HCT116 (cell line): Measurements from ENCODE around the gene MAPK8IP1. TPM values are rescaled to one million over a fixed set of nuclear protein-coding genes. Genes with fewer than 3 reads are reported as not detected.
A peak's percentile ranks its signal among the peaks of the same experiment; 100 is the strongest.

Experiments
- ATAC-seq: fragments of 200-7000 bp; cut with Tn5 transposase; 2 replicates; pipeline ENCODE4 v1.9.1; 2020; ENCODE audit warnings: mild to moderate bottlenecking, moderate library complexity
- BruUV-seq: library from RNA; stranded (reverse); fragments of 400-500 nt; replicated peaks from 2 replicates; lab custom pipeline; 2021; lab: Mats Ljungman, UMichigan
- CTCF ChIA-PET: fragments of 300-600 bp; sonication (Branson Sonifier 250); formaldehyde crosslinking; loops from one replicate; lab custom pipeline; 2021; ENCODE audit warnings: antibody characterized with exemption; lab: Charles Lee
- POLR2A ChIA-PET: fragments of 300-600, 350-600 bp; sonication (Branson Sonifier 250); formaldehyde crosslinking; loops from one replicate; lab custom pipeline; 2021; ENCODE audit warnings: antibody characterized with exemption; lab: Charles Lee
- RAD21 ChIA-PET, 2 experiments: fragments of 300-600 bp; sonication (Branson Sonifier 250); formaldehyde crosslinking; loops; one replicate each; lab custom pipeline; 2023; ENCODE audit warnings: low total read pairs in 2 of 2; ENCODE audit not compliant: uncharacterized antibody in 2 of 2, unreplicated experiment in 2 of 2, low non-redundant PET in 1 of 2; lab: Charles Lee
- DNase-seq: peaks from one replicate; pipeline ENCODE4 v3.0.0-alpha.2; 2010; ENCODE audit warnings: low read depth, low spot score
- H2AFZ ChIP-seq: fragments of 200-600 bp; shearing (Covaris generic), sonication (generic); 2 replicates; pipeline ENCODE4 v1.6.1; 2017; ENCODE audit warnings: low read depth, mixed run types, mixed read lengths, antibody characterized with exemption, low read length; ENCODE audit not compliant: poor library complexity, severe bottlenecking
- H3K27ac ChIP-seq: 2 replicates; pipeline ENCODE4 v1.5.1; 2012; ENCODE audit warnings: low read depth, low read length
- H3K27me3 ChIP-seq: fragments of 200-600 bp; sonication (generic); 2 replicates; pipeline ENCODE4 v1.6.1; 2016; ENCODE audit warnings: mixed run types, low read length, mixed read lengths; ENCODE audit not compliant: insufficient read depth
- H3K36me3 ChIP-seq, 2 experiments: fragments of 200-500 bp in 1 of 2; fragments of 200-600 bp in 1 of 2; sonication (Bioruptor generic) in 1 of 2; sonication (generic) in 1 of 2; 2 replicates each; pipeline versions ENCODE4 v1.5.1 to v1.6.1; 2014 to 2016; ENCODE audit warnings: low read length in 2 of 2, inconsistent platforms in 1 of 2, mixed read lengths in 1 of 2, mixed run types in 1 of 2; ENCODE audit not compliant: insufficient read depth in 2 of 2, control insufficient read depth in 1 of 2
- H3K4me1 ChIP-seq, 2 experiments: fragments of 200-600 bp in 1 of 2; sonication (generic) in 1 of 2; 2 replicates each; pipeline versions ENCODE4 v1.5.1 to v1.6.1; 2012 to 2017; ENCODE audit warnings: low read length in 2 of 2, inconsistent platforms in 1 of 2, mild to moderate bottlenecking in 1 of 2, mixed read lengths in 1 of 2, mixed run types in 1 of 2, moderate library complexity in 1 of 2; ENCODE audit not compliant: insufficient read depth in 2 of 2, control insufficient read depth in 1 of 2
- H3K4me2 ChIP-seq: fragments of 200-600 bp; sonication (generic); 2 replicates; pipeline ENCODE4 v1.6.1; 2017; ENCODE audit warnings: mixed run types, low read length, mixed read lengths
- H3K4me3 ChIP-seq, 2 experiments: fragments of 200-600 bp in 1 of 2; sonication (generic) in 1 of 2; replicated peaks in 1 of 2; 2 replicates each; pipeline ENCODE4 v1.5.1; 2011 to 2016; ENCODE audit warnings: low read length in 2 of 2, control low read depth in 1 of 2, low read depth in 1 of 2, mild to moderate bottlenecking in 1 of 2, mixed read lengths in 1 of 2, mixed run types in 1 of 2
- H3K79me2 ChIP-seq: fragments of 200-600 bp; sonication (generic); 2 replicates; pipeline ENCODE4 v1.6.1; 2017; ENCODE audit warnings: mild to moderate bottlenecking, mixed run types, low read length, moderate library complexity, mixed read lengths; ENCODE audit not compliant: insufficient read depth
- H3K9ac ChIP-seq: fragments of 200-600 bp; sonication (generic); 2 replicates; pipeline ENCODE4 v1.6.1; 2016; ENCODE audit warnings: low read length, mixed read lengths
- H3K9me2 ChIP-seq: fragments of 200-600 bp; sonication (generic), shearing (Covaris generic); 2 replicates; pipeline ENCODE4 v1.6.1; 2017; ENCODE audit warnings: mixed run types, mild to moderate bottlenecking, moderate library complexity; ENCODE audit not compliant: insufficient read depth
- H3K9me3 ChIP-seq, 2 experiments: fragments of 200-500 bp in 1 of 2; fragments of 200-600 bp in 1 of 2; sonication (Bioruptor generic) in 1 of 2; sonication (generic) in 1 of 2; 2 replicates each; pipeline ENCODE4 v1.6.1; 2014 to 2017; ENCODE audit warnings: low read length in 2 of 2, mixed read lengths in 2 of 2, inconsistent platforms in 1 of 2, low read depth in 1 of 2, mild to moderate bottlenecking in 1 of 2, mixed run types in 1 of 2, moderate library complexity in 1 of 2; ENCODE audit not compliant: control insufficient read depth in 1 of 2, insufficient read depth in 1 of 2
- H4K20me1 ChIP-seq: fragments of 200-600 bp; sonication (generic), shearing (Covaris generic); 2 replicates; pipeline ENCODE4 v1.6.1; 2017; ENCODE audit warnings: mixed run types, mild to moderate bottlenecking, moderate library complexity; ENCODE audit not compliant: insufficient read depth
- REST ChIP-seq: IDR thresholded peaks from 2 replicates; pipeline ENCODE4 v1.6.1; 2012; ENCODE audit warnings: low read depth
- SIN3A ChIP-seq: IDR thresholded peaks from 2 replicates; pipeline ENCODE4 v1.6.1; 2012; ENCODE audit warnings: low read depth
- intact Hi-C: fragments of 100-400 bp; cut with micrococcal nuclease; formaldehyde crosslinking; loops from 2 replicates; pipeline ENCODE4 v1.10.0; 2022
- total RNA-seq: library from RNA; stranded (reverse); gene quantifications from one replicate; pipeline ENCODE4 v1.2.1, GENCODE V29; 2021; ENCODE audit not compliant: unreplicated experiment

Gene MAPK8IP1
- total RNA-seq, 1 experiment from 2014 or later = 10.1 TPM

DNA sequence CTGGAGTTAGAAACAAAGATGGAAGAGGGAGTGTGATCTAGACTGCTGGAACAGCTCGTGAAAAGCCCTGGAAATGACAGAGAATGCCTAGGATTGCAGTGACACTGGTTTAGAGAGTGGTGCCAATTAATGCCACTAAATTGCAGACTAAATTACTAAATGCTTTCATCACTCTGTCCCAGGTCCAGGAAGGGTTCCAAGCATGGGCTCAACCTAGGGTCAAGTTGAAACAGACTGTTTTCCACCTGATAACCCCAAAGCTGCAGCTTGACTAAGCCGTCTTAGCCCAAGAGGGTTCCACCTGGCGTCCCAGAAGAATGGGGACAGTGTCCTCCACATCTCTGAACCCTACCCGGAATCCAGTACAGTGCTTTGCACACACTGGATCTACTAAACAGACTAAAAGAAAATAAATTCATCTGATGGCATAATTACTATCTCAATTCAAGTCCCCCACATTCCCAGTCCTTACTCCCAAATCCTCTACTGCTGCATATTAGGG lies 39.2 kb upstream of the MAPK8IP1 start:
- Histone ChIP-seq H3K9me2 (no peaks in the 10 kb centered on the region), H3K4me1 (peaks cover 2 to 30% of the 10 kb centered on the region in 2 experiments; a peak in 3 of 4 replicates), H3K36me3 (no peaks in the 10 kb centered on the region), H2AFZ (peak overlapping the region; percentile 87), H3K27me3 (no peaks in the 10 kb centered on the region), H3K9ac (peak overlapping the region; percentile 49; the same call in 1 of the 2 replicates), H3K79me2 (peaks cover 17% of the 10 kb centered on the region), H3K27ac (no peak overlapping the region), H3K4me2 (peak overlapping the region; percentile 88), H3K4me3 (no peak overlapping the region), H4K20me1 (no peaks in the 10 kb centered on the region), H3K9me3 (no peaks in the 10 kb centered on the region)
- ChIA-PET POLR2A (no interaction called here), RAD21 (no interaction called here), CTCF (interaction anchor here (0.7 to 1.4 kb wide), 3 partner anchors 11 to 506 kb away, joined by 3 to 4 read pairs (median 4); no protein-coding TSS in a partner anchor)
- intact Hi-C loops = no loop called here
- no TSS peak for BruUV-seq
- DNase-seq (no peak), ATAC-seq (no peak)
- no peak for TF ChIP-seq REST
- 0 out of 2 replicates have a peak, but pooled peaks have one; percentile 13 for TF ChIP-seq SIN3A
